GM23248 (cell line): ENCODE measurements around the gene GNAI2.

ENCODE experiments used
- EZH2 ChIP-seq: fragments of 200-600 bp; sonication (generic); IDR thresholded peaks from 2 replicates; pipeline ENCODE4 v1.6.1; 2018; ENCODE audit warnings: antibody characterized with exemption, mild to moderate bottlenecking; ENCODE audit not compliant: insufficient read depth, poor library complexity, severe bottlenecking
- EZH2phosphoT487 ChIP-seq: fragments of 200-600 bp; sonication (generic); IDR thresholded peaks from 2 replicates; pipeline ENCODE4 v1.6.1; 2018; ENCODE audit warnings: antibody characterized with exemption, moderate library complexity, mild to moderate bottlenecking, low read depth; ENCODE audit not compliant: insufficient read depth

GRCh38 chr3:50207359-50208042 is 28.5 kb upstream of the GNAI2 start:
- TF ChIP-seq EZH2: no peak
- TF ChIP-seq EZH2phosphoT487: no peak
